HG03439 (cell line): Measurements from ENCODE around the gene LEPROT.

ENCODE experiments used
- ATAC-seq: cut with Tn5 transposase; IDR thresholded peaks from one replicate; pipeline ENCODE4 v1.9.1; 2021; ENCODE audit warnings: mild to moderate bottlenecking, moderate library complexity; ENCODE audit not compliant: unreplicated experiment

Gene LEPROT

GRCh38 chr1:65471861-65472332 is 51.4 kb downstream of the LEPROT start:
- no peak for ATAC-seq

GRCh38 chr1:65476327-65476726 is 55.9 kb downstream of the LEPROT start:
- ATAC-seq = no peak

GRCh38 chr1:65477414-65478378 is 57.2 kb downstream of the LEPROT start:
- no peak for ATAC-seq

- no peak for ATAC-seq
These were observed 58.0 kb downstream of the LEPROT start for GRCh38 chr1:65478379-65479026.

- ATAC-seq = no peak
These were observed 59.2 kb downstream of the LEPROT start for GRCh38 chr1:65479554-65480204.

- no peak for ATAC-seq
These were observed 60.4 kb downstream of the LEPROT start for GRCh38 chr1:65480684-65481405.

GRCh38 chr1:65483993-65484754 is 63.7 kb downstream of the LEPROT start:
- ATAC-seq = no peak
